NCI-H1417 treated with DMSO at 0.1 percent for 48 hours (cell line): ENCODE measurements around the gene SMIM11.
A peak's percentile ranks its signal among the peaks of the same experiment; 100 is the strongest.
"Not testable (repeated sequence)": the region's sequence is repeated elsewhere in the genome, so short reads cannot be mapped to it uniquely, and the experiment has no call there.

ENCODE experiments used
- DNase-seq: peaks from one replicate; lab custom pipeline; 2025; lab: John Stamatoyannopoulos, UW

Gene SMIM11

DNA sequence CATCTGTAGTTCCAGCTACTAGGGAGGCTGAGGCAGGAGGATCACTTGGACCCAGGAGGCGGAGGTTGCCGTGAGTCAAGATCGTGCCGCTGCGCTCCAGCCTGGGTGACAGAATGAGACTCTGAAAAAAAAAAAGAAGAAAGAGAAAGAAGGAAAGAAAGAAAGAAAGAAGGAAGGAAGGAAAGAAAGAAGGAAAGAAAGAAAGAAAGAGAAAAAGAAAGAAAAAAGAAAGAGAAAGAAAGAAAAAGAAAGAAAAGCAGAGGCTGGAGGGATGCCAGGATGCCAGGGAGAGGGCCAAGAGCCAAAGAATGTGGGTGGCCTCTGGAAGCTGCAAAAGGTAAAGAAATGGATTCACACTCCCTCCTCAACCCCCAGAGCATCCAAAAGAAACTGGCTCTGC is 19.7 kb upstream of the SMIM11 start:
- DNase-seq = no peak

DNA sequence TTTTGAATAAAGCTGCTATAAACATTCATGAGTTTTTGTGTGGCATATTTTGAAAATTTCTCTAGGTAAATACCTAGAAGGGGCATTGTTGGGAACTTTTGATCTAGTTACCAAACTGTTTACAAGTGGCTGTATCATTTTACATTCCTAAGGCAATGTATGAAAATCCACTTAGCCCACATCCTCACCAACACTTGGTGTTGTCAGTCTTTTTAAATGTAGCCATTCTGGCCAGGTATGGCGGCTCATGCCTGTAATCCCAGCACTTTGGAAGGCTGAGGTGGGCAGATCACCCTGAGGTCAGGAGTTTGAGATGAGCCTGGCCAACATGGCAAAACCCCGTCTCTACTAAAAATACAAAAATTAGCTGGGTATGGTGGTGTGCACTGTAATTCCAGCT is 17.4 kb upstream of the SMIM11 start:
- DNase-seq = no peak

DNA sequence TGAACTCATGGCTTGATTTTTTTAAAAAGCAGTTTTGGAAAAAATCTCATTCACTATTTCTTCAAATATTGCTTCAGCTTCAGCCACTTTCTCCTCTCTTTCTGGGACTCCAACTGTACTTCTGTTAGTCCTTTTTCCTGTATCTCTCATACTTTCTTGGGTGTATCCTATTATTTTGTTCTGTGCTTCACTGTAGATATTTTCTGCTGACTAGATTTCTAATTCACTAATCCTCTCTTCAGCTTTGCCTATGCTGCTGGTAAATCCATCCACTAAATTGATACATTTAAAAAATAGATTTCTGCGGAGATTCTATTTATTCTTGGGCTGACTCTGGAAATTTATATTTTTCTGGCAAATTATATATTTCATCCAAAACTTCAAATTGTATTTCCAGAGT is 16.4 kb upstream of the SMIM11 start:
- DNase-seq = no peak

DNA sequence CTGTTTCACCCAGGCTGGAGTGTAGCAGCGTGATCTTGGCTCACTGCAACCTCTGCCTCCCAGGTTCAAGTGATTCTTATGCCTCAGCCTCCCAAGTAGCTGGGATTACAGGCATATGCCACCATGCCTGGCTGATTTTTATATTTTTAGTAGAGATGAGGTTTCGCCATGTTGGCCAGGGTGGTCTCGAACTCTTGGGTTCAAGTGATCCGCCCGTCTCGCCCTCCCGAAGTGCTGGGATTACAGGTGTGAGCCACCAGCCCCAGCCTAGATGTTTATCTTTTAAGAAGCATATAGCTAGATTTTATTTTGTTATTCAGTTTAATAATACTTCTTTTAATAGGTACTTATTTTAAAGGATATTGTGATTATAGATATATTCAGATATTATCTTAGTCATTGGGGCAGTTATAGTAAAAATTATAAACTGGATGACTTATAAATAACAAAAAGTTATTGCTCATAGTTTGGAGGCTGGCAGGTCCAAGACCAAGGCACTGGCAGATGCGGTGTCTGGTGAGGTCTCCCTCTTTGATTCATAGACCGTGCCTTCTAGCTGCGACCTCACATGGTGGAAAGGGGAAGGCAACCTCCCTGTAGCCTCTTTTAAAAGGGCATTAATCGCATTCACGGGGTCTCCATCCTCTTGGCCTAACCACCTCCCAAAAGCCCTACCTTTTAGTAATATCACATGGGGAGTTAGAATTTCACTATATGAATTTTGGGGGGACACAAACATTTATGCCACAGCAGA is 14.6 kb upstream of the SMIM11 start:
- DNase-seq = no peak

DNA sequence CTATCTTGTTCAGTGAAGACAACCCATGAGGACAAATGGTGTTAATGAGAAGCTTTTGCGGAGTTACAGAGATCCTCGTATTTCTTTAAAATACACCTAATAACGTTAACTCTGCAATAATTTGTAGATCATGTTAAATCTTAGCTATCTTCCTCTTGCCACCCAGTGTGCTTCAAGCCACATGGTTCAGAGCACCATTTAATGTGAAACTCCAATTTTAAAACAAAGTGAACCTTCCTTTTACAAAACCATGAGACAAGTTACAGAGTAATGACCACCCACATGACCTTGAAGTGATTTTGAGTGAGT is 13.2 kb upstream of the SMIM11 start:
- no peak for DNase-seq

DNA sequence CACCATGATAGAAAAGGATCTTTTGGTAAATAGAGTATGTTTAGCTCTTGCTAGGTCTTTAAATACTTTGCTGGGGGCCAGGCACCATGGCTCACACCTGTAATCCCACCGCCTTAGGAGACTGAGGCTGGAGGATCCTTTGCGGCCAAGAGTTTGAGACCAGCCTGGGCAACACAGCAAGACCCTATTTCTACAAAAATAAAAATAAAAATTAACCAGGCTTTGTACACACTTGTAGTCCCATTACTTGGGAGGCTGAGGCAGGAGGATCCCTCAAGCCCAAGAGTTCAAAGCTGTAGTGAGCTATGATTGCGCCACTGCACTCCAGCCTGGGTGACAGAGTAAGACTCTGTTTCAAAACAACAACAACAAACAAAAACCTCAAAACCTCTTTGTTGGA is 12.6 kb upstream of the SMIM11 start:
- no peak for DNase-seq

DNA sequence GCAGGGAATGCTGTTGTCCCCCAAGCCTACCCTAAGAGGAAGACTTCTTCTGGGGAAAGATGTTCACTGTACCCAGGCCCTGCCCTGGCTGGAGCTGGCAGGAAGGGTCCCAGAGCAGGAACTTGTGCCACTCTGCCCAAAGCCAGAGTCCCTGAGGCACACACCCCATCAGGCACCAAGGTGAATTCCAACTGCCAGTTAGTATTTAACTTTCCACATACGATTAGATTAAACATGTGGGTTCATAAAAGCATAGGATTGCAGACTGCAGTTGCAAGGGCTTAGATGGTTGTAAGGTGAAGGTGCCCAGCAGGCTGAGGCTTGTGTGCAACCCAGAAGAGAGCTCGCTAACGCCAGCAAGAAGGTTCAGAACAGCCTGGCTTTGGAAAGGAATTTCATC is 11.6 kb upstream of the SMIM11 start, which contains the start of gene KCNE2:
Gene KCNE2, plus strand, starts transcription at position 274 of the 400 bp plus-strand sequence. CDS start 6,473 bp downstream, outside the sequence.
- no peak for DNase-seq

DNA sequence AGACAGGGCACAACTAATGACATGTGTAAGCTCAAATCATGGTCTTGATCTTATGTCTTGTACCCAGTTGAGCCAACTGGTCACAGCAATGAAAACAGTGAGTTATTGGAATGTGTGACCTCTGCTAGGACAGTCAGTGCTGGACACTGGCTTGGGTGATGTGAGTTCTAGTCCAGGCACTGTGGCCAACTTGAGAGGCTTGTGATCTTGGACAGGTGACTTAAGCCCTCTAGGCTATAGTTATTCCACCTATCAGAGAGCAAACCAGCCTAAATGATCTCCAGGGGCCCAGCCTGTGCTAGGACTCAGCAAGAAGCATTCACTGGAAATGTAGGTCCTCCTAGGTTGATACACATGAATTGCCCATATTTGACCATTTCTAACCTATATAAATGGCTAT is 10.4 kb upstream of the SMIM11 start:
- no peak for DNase-seq

DNA sequence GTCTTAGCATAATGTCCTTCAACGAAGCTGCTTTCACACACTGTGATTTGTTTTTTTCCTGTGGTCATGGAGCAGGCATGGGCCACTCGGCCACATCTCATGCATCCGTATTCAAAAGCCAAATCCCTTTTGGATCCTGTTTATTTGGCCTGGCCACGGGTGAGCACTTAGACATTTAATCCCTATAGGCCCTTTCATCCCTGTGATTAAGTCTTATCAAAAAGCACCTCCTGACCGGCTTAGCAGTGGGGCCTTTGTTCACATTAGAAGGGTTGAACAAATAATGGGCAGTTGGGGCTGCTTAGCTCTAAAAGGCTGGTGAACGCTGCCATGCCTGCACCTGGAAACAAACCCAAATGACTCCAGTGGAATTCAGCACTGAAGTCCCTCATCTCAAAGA is 9.5 kb upstream of the SMIM11 start:
- no peak for DNase-seq

DNA sequence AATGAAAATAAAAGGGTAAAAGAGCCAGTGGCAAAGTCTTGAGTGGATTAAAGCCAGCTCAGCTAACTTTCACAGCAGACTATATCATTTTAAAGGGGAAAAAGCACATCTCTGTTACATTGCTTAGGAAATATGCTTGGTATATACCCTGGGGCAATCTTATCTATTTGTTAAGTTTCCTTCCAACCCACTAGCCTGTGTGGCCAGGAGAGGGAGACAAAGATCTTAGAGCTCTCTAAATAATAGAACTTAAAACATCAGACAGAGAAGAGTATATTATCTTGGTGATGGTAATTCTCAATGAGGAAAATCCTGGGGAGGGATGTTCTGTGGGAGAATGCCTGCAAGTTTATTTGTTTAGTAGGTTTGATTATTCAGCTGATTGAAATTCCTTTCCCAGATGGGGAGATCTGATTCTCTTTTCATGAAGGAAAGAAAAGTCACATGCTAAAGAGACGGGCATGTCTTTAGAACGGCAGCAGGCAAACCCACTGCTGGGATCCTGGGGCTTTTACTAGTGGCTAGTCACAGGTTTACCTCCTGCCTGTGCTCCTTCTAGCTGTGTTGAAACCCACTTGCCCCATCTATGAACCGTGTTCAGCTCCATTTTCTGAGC is 7.9 kb upstream of the SMIM11 start:
- peak; percentile 48 for DNase-seq

DNA sequence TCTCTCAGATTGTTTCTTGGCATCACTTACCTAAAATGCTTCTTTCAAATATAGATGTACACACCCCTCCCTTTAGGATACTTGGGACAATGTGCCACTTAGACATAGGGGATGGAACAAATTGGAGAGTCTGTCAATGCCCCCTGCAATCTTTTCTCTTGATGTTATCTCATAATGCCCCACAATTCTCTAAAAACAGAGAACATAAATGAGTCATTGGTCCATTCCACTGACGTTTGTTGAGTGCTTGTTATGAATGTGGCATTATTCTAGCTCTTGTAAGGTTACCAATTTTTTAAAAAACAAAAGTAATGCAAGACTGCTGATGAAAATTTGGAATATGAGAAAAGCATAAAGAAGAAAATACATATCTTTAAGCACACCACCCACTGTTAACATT is 5.6 kb upstream of the SMIM11 start:
- no peak for DNase-seq

DNA sequence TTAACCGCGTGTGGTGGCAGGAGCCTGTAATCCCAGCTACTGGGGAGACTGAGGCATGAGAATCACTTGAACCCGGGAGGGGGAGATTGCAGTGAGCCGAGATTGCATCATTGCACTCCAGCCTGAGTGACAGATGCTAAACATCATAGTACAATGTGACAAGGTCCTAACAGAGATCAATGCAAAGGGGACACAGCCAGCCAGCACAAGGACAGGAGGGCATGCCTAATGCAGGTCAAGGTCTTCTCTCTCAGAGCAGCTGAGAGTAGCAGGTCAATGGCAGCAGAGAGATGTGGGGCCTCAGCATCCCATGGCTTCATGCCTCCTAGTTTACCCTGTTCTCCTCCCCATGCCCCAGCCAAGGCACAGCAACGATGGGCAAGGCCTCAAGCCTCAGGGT is 3.0 kb upstream of the SMIM11 start:
- DNase-seq = no peak

DNA sequence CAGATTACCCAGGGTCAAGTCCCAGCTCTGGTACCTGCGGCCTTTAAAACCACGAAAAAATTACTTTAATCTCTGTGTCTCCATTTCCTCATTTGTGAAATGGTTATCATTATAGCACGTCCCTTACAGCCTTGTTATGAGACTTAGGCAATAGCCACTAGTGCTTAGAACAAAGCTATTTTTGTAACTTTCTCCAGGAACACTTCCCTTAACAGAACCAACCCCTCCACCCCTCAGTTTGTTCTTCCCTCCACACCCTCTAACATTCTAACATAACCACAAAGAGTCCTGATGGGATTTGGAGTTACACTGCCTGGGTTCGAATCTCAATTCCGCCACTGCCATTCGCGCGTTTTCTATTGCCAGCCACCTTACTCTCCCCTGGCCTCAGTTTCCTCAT is 845 bp upstream of the SMIM11 start:
- DNase-seq = not testable (repeated sequence)

DNA sequence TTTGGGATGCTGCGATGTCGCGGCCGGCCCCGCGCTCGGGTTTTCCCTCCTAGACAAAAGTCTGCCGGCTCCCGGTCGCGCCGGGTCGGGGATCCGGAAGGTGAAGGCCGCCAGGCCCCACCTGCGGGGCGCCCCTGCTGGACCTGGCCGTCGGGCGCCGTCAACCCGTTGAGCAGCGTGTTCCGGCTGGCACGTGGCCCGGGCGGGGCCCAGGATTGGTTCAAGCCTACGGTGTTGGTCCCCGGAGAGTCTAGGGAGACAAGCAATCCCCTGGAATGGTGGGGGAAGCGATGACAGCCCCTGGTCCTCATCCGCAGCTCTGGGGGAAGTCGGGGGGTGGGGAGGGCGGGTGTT is 289 bp downstream of the SMIM11 start:
- not testable (repeated sequence) for DNase-seq

DNA sequence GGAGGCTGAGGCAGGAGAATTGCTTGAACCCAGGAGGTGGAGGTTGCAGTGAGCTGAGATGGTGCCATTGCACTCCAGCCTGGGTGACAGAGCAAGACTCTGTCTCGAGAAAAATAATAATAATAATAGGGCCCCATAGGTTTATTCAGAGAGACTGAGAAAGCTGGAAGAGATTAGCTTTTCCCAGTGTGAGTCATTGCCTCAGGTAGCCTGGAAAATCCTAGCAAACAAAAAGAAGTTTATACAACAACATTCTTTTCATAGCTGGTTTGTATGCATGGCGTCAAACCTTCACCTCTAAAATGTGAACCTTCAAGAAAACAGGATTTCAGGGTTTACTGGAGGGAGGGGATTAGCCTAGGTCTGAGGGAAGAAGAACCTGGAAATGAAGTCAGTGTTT is 7.8 kb downstream of the SMIM11 start:
- not testable (repeated sequence) for DNase-seq

DNA sequence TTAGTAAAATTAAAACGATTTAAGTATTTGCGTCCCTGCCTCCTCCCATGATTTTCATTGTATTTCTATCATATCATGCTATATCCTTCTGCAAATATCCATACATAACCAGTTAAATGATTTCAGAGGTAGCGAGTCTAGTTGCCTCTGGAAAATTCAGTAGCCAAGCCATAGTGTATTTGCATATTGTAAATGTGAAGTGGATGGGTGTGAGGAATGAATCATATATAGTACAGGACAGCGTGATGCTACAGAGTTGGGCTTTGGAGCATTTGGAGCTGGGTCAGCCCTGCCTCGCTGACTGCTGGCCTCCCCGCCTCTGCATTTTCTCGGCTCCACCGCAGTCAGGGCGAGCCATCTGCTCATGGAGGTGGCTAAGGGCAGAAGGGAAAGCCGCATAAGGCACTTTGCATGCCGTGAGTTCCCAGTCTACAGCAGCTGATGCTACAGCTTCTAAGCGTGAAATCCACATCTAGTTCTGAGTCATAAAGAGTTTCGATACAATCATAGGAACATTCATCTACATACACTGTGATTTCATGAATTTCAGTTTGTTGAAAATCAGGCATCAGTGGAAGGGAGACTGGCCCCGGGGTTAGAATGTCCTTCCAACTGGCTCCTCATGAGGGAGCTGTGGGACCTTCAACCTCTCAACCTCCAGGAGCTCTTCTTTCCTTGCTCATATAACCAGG is 8.6 kb downstream of the SMIM11 start:
- not testable (repeated sequence) for DNase-seq

DNA sequence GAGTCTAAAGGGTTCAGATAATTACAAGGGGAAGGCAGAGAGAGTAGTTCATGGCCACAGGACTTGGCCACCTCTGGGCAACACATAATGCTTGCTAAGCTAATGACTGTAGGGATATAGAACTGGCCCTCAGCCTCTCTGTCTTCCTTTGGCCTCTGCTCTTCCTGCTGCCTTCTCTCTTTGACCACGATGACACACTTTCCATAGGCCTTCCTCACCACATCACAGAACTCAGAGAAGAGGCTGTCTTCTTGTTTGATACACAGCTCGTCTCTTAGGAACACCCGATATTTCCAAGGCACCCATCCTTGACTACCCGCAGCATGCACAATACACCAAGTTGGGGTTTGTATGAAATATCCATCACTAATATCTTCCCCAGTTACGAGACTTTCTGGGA is 25.2 kb downstream of the SMIM11 start:
- not testable (repeated sequence) for DNase-seq

DNA sequence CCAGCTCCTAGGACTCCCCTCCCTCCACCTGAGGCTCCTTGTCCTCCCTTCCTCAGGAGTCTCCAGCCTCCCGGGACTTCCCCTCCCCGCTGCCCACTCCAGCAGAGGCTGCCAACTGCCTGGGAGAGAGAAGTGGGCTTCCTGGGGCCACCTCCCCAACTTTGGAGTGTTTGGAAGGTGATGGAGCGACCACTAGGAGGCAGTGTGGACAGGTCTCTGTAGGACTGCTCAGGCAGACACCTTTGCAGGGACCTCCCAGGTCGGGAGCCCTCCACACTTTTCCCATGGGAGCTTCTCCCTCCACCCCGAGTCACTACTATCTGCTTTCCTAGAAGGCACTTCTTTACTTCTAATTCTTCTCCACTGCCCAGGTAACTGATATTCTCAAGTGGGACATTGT is 29.4 kb downstream of the SMIM11 start:
- DNase-seq = not testable (repeated sequence)

DNA sequence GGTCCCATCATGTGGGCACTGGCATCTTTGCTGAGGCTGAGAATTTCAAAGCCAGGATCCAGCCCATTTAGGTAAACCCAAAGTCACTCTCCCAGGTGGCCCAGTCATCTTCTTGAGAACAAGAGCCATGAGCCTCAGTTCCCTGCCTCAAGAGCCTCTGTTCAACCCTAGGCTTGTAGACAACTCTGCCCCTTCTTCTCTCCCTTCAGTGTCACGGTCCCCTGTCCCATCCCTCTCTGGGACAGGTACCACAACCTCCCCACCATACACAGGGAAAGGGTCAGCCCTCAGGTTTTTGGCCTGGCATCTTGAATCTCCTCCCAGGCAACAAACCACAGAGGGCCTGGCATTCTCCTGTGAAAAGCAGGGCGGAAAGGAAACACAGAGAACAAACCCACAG is 30.4 kb downstream of the SMIM11 start:
- DNase-seq = not testable (repeated sequence)

DNA sequence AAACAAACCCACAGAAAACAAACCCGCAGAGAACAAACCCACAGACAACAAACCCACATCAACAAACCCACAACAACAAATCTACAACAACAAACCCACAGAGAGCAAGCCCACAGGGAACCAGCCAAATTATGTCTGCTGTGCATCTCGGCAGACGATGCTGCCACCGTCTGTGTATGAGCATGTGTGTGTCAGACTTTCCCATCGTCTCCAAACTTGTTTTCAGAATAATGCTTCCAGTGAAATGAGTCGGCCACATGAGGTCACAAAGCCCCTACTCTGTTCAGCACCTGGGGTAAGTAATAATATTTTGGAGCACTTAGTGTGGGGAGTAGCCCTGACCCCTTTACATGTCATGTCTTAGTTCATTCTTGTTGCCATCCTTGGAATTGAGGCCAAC is 30.8 kb downstream of the SMIM11 start:
- DNase-seq = not testable (repeated sequence)

DNA sequence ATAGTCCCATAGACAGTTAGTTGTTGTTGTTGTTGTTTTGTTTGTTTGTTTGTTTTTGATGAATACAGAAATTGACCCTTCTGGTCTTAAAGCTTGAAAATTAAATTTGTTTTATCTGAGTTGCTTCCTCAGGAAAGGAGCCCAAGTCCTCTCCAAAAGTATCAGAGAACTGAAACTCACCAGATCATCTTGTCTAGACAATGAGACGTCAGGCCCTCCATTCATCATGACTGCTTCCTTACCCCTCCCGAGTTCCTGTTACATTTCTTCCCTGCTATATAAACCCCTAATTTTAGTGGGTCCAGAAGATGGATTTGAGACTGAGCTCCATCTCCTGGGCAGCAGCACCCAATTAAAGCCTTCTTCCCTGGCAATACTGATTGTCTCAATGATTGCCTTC is 31.4 kb downstream of the SMIM11 start:
- not testable (repeated sequence) for DNase-seq

DNA sequence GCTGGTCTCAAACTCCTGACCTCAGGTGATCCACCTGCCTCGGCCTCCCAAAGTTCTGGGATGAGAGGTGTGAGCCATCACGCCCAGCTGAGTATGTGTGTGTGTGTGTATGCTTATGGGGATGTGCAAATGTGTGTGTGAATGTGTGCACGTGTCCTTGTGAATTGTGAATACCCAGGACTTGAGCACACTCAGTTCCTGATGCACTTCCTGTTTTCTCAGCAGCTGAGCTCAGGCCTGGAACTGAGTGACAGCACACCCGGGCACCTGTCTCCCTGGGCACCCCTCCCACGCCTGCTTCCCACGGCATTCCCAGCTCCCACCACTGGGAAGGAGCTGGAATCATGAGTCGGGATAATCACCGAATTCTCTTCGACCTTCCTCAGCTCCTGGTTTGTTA is 32.0 kb downstream of the SMIM11 start:
- not testable (repeated sequence) for DNase-seq

DNA sequence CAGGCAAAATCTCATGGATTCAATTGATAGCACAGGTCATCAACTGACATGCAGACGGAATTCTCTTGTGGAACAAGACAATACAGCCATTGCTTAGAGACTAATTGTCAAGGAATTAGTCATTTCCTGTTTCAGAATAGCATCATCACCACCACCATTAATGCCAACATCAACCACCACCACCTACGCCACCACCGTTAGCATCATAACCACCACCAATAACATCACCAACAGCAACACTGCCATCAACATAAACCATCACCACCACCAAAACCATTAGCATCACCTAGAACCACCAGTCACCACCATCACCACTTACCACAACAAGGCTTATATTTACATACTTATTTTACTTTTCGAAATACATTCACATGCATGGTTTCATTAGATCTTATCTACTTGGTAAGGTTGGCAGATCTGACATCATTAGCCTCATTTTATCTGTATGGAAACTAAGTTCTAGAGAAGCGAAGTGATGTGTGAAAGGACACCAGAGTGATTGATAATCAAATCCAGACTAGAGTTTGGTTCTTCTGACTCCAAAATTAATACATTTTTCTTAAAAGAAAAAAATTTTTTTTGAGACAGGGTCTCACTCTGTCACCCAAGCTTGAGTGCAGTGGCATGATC is 42.3 kb downstream of the SMIM11 start:
- not testable (repeated sequence) for DNase-seq
